HEK293 (cell line): ENCODE measurements around the gene PLCB1.

ENCODE experiments used
- CTCF ChIA-PET: fragments of 350-600 bp; formaldehyde crosslinking; extraction: SDS; loops from one replicate; lab custom pipeline; 2021; ENCODE audit warnings: antibody characterized with exemption; lab: Yijun Ruan, JAX
- POLR2A ChIA-PET: fragments of 300-600 bp; formaldehyde crosslinking; extraction: SDS; loops from one replicate; lab custom pipeline; 2020; ENCODE audit warnings: antibody characterized with exemption, inconsistent platforms; lab: Yijun Ruan, JAX
- H3K27ac ChIP-seq: fragments of 200-500 bp; sonication (Bioruptor generic); 2 replicates; pipeline ENCODE4 v1.5.1; 2014; ENCODE audit warnings: low read depth, low read length, control low read depth, inconsistent platforms; ENCODE audit errors: extremely low read depth
- H3K36me3 ChIP-seq, 2 experiments: fragments of 200-500 bp in 1 of 2; sonication (Bioruptor generic) in 1 of 2; 1 replicate in 1 of 2; 2 replicates in 1 of 2; pipeline ENCODE4 v1.5.1; 2014 to 2017; ENCODE audit warnings: inconsistent platforms in 2 of 2, low read length in 2 of 2; ENCODE audit not compliant: control insufficient read depth in 2 of 2, insufficient read depth in 1 of 2
- H3K4me1 ChIP-seq: fragments of 200-500 bp; sonication (Bioruptor generic); 2 replicates; pipeline ENCODE4 v1.5.1; 2014; ENCODE audit warnings: mild to moderate bottlenecking, low read length, inconsistent platforms; ENCODE audit not compliant: control insufficient read depth, insufficient read depth
- H3K4me3 ChIP-seq: 2 replicates; pipeline ENCODE4 v1.5.1; 2011; ENCODE audit warnings: low read depth, mild to moderate bottlenecking, control low read depth, low read length, moderate library complexity
- H3K9me3 ChIP-seq: fragments of 200-500 bp; sonication (Bioruptor generic); 2 replicates; pipeline ENCODE4 v1.5.1; 2014; ENCODE audit warnings: low read depth, low read length, inconsistent platforms; ENCODE audit not compliant: control insufficient read depth, insufficient read depth
- BCL11A ChIP-seq: fragments of 450-650 bp; formaldehyde crosslinking; IDR thresholded peaks from 2 replicates; pipeline ENCODE4 v1.5.1; 2016; ENCODE audit warnings: low read depth, missing biosample characterization, missing genetic modification characterization
- KLF7 ChIP-seq: fragments of 450-650 bp; formaldehyde crosslinking; IDR thresholded peaks from 2 replicates; pipeline ENCODE4 v1.5.1; 2016; ENCODE audit warnings: missing biosample characterization, missing genetic modification characterization, borderline replicate concordance
- TRIM28 ChIP-seq: IDR thresholded peaks from 2 replicates; pipeline ENCODE4 v1.6.1; 2011; ENCODE audit warnings: low read length, control low read depth, borderline replicate concordance
- ZBTB20 ChIP-seq: fragments of 450-650 bp; formaldehyde crosslinking; IDR thresholded peaks from 2 replicates; pipeline ENCODE4 v1.5.1; 2016; ENCODE audit warnings: missing biosample characterization, missing genetic modification characterization
- ZNF184 ChIP-seq: fragments of 450-650 bp; IDR thresholded peaks from 2 replicates; pipeline ENCODE4 v1.5.1; 2018; ENCODE audit warnings: missing biosample characterization, mild to moderate bottlenecking, missing genetic modification characterization
- ZNF274 ChIP-seq, 2 experiments: fragments of 200-500 bp in 1 of 2; fragments of 450-650 bp in 1 of 2; sonication (Bioruptor generic) in 1 of 2; formaldehyde crosslinking in 1 of 2; IDR thresholded peaks; 2 replicates each; pipeline versions ENCODE4 v1.5.1 to v1.6.1; 2014 to 2016; ENCODE audit warnings: borderline replicate concordance in 1 of 2, inconsistent platforms in 1 of 2, low read length in 1 of 2, missing biosample characterization in 1 of 2, missing genetic modification characterization in 1 of 2
- ZNF292 ChIP-seq: fragments of 450-650 bp; formaldehyde crosslinking; IDR thresholded peaks from 2 replicates; pipeline ENCODE4 v1.5.1; 2016; ENCODE audit warnings: low read depth, missing biosample characterization, missing genetic modification characterization, borderline replicate concordance
- ZNF350 ChIP-seq: fragments of 450-650 bp; formaldehyde crosslinking; IDR thresholded peaks from 2 replicates; pipeline ENCODE4 v1.5.0; 2017; ENCODE audit warnings: missing biosample characterization, mild to moderate bottlenecking, missing genetic modification characterization
- ZNF37A ChIP-seq: fragments of 450-650 bp; IDR thresholded peaks from 2 replicates; pipeline ENCODE4 v1.5.1; 2018; ENCODE audit warnings: missing biosample characterization, missing genetic modification characterization
- ZNF423 ChIP-seq: fragments of 450-650 bp; formaldehyde crosslinking; IDR thresholded peaks from 2 replicates; pipeline ENCODE4 v1.5.1; 2016; ENCODE audit warnings: missing biosample characterization, missing genetic modification characterization
- ZNF544 ChIP-seq: fragments of 450-650 bp; formaldehyde crosslinking; IDR thresholded peaks from 2 replicates; pipeline ENCODE4 v1.5.0; 2017; ENCODE audit warnings: missing biosample characterization, missing genetic modification characterization
- ZNF558 ChIP-seq: fragments of 450-650 bp; formaldehyde crosslinking; IDR thresholded peaks from 2 replicates; pipeline ENCODE4 v1.5.1; 2016; ENCODE audit warnings: missing biosample characterization, missing genetic modification characterization
- ZNF571 ChIP-seq: fragments of 450-650 bp; formaldehyde crosslinking; IDR thresholded peaks from 2 replicates; pipeline ENCODE4 v1.5.0; 2017; ENCODE audit warnings: missing biosample characterization, missing genetic modification characterization
- ZNF585B ChIP-seq: fragments of 450-650 bp; formaldehyde crosslinking; IDR thresholded peaks from 2 replicates; pipeline ENCODE4 v1.5.1; 2016; ENCODE audit warnings: missing biosample characterization, missing genetic modification characterization
- ZNF624 ChIP-seq: fragments of 450-650 bp; formaldehyde crosslinking; IDR thresholded peaks from 2 replicates; pipeline ENCODE4 v1.5.1; 2017; ENCODE audit warnings: missing biosample characterization, missing genetic modification characterization
- ZNF658 ChIP-seq: fragments of 450-650 bp; formaldehyde crosslinking; IDR thresholded peaks from 2 replicates; pipeline ENCODE4; 2016; ENCODE audit warnings: missing biosample characterization, missing genetic modification characterization
- ZNF843 ChIP-seq: fragments of 450-650 bp; formaldehyde crosslinking; IDR thresholded peaks from 2 replicates; pipeline ENCODE4 v1.5.1; 2016; ENCODE audit warnings: missing biosample characterization, missing genetic modification characterization
- TF ChIP-seq, protein P1 (sequence below): fragments of 450-650 bp; formaldehyde crosslinking; IDR thresholded peaks from 2 replicates; pipeline ENCODE4 v1.5.1; 2016; ENCODE audit warnings: missing biosample characterization, missing genetic modification characterization
- TF ChIP-seq, protein P2 (sequence below): fragments of 450-650 bp; formaldehyde crosslinking; IDR thresholded peaks from 2 replicates; pipeline ENCODE4 v1.5.1; 2017; ENCODE audit warnings: missing biosample characterization, missing genetic modification characterization
- TF ChIP-seq, protein P3 (sequence below): fragments of 450-650 bp; formaldehyde crosslinking; IDR thresholded peaks from 2 replicates; pipeline ENCODE4 v1.5.1; 2016; ENCODE audit warnings: missing biosample characterization, missing genetic modification characterization
- TF ChIP-seq, protein P4 (sequence below): fragments of 450-650 bp; formaldehyde crosslinking; IDR thresholded peaks from 2 replicates; pipeline ENCODE4 v1.5.1; 2016; ENCODE audit warnings: missing biosample characterization, missing genetic modification characterization
- TF ChIP-seq, protein P5 (sequence below): fragments of 450-650 bp; formaldehyde crosslinking; IDR thresholded peaks from 2 replicates; pipeline ENCODE4 v1.5.1; 2016; ENCODE audit warnings: missing biosample characterization, missing genetic modification characterization

The PLCB1 gene

DNA sequence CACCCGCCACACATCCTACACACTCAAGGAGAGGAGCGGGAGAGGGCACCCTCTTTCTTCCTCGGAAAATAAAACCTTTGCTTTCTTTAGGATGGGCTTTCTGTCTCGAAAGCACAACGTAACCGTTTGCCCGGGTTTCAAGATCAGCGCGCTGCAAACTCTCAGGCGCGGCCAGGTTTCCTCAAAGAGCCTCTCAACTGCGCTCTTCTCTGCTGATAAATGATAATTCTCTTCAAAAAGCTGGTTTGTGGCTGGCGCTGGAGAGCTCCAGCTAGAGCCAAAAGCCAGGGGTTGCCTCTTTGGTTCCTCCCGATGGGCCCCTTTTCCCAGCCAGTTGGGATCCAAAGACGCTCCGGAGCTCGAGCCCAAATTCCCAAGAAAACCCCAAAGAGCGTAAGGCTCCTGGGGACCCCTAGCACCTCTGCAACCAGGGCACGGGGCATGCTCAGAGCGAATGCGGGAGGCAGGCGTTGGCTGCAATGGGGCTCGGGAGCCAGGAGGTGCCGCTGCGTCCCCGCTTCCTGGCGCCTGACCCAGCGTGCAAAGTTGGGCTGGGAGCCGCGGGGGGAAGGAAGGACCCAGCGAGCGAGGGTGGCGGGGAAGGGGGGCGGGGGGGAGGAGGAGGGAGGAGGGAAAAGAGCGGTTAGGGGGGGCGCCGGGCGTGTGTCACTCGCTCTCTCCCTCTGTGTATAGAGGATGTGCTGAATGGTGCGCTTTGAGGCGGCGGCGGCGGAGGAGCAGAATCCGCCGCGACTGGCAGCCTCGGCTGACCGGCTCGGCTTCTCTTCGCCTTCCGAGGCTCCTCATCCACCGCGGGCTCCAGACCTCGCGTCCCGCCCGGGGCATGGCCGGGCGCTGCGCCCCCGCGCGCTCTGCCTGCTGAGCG lies at the start of gene PLCB1 (continued):
- TF ChIP-seq, protein P1, sequence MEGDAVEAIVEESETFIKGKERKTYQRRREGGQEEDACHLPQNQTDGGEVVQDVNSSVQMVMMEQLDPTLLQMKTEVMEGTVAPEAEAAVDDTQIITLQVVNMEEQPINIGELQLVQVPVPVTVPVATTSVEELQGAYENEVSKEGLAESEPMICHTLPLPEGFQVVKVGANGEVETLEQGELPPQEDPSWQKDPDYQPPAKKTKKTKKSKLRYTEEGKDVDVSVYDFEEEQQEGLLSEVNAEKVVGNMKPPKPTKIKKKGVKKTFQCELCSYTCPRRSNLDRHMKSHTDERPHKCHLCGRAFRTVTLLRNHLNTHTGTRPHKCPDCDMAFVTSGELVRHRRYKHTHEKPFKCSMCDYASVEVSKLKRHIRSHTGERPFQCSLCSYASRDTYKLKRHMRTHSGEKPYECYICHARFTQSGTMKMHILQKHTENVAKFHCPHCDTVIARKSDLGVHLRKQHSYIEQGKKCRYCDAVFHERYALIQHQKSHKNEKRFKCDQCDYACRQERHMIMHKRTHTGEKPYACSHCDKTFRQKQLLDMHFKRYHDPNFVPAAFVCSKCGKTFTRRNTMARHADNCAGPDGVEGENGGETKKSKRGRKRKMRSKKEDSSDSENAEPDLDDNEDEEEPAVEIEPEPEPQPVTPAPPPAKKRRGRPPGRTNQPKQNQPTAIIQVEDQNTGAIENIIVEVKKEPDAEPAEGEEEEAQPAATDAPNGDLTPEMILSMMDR (tag by site-specific recombination): peak; percentile 77
- TF ChIP-seq ZNF571 (tag by site-specific recombination): no peak
- TF ChIP-seq, protein P2, sequence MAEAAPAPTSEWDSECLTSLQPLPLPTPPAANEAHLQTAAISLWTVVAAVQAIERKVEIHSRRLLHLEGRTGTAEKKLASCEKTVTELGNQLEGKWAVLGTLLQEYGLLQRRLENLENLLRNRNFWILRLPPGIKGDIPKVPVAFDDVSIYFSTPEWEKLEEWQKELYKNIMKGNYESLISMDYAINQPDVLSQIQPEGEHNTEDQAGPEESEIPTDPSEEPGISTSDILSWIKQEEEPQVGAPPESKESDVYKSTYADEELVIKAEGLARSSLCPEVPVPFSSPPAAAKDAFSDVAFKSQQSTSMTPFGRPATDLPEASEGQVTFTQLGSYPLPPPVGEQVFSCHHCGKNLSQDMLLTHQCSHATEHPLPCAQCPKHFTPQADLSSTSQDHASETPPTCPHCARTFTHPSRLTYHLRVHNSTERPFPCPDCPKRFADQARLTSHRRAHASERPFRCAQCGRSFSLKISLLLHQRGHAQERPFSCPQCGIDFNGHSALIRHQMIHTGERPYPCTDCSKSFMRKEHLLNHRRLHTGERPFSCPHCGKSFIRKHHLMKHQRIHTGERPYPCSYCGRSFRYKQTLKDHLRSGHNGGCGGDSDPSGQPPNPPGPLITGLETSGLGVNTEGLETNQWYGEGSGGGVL (tag by site-specific recombination): peak; percentile 62; the same call in 1 of the 2 replicates

DNA sequence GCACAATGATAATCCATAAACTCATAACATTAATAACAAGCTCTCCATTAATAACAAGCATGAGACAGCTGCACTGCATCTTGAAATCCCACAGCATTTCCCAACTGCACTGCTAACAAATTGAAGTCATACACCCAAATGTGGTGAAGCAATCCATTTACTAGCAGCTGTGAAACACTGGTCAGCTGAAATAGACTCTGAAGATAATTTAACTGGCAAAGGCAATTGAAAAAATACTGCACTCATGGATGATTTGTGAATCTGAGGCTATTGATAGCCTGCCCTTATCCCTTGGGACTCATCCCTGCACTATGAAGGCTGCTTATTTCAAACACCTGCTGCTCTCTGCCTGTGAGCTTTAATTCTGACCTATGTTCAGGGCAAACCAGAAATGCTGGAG lies 49.1 kb upstream of the PLCB1 start:
- H3K9me3 ChIP-seq: no peaks in the 10 kb centered on the region
- H3K4me3 ChIP-seq: no peak overlapping the region
- CTCF ChIA-PET: interaction anchor here (0.9 to 1.5 kb wide), 5 partner anchors 14 to 307 kb away, joined by 3 to 5 read pairs (median 3); no protein-coding TSS in a partner anchor
- POLR2A ChIA-PET: no interaction called here
- no peak overlapping the region for H3K27ac ChIP-seq
- no peaks in the 10 kb centered on the region for H3K36me3 ChIP-seq
- TF ChIP-seq ZNF292 (tag by site-specific recombination) (no peak), ZNF585B (tag by site-specific recombination) (no peak), ZNF350 (tag by site-specific recombination) (no peak), ZNF37A (tag by site-specific recombination) (no peak), ZNF658 (tag by site-specific recombination) (no peak), ZBTB20 (no peak), ZNF843 (tag by site-specific recombination) (no peak), ZNF544 (tag by site-specific recombination) (no peak), ZNF423 (tag by site-specific recombination) (no peak), TRIM28 (no peak), ZNF558 (tag by site-specific recombination) (no peak)
- TF ChIP-seq, protein P3, sequence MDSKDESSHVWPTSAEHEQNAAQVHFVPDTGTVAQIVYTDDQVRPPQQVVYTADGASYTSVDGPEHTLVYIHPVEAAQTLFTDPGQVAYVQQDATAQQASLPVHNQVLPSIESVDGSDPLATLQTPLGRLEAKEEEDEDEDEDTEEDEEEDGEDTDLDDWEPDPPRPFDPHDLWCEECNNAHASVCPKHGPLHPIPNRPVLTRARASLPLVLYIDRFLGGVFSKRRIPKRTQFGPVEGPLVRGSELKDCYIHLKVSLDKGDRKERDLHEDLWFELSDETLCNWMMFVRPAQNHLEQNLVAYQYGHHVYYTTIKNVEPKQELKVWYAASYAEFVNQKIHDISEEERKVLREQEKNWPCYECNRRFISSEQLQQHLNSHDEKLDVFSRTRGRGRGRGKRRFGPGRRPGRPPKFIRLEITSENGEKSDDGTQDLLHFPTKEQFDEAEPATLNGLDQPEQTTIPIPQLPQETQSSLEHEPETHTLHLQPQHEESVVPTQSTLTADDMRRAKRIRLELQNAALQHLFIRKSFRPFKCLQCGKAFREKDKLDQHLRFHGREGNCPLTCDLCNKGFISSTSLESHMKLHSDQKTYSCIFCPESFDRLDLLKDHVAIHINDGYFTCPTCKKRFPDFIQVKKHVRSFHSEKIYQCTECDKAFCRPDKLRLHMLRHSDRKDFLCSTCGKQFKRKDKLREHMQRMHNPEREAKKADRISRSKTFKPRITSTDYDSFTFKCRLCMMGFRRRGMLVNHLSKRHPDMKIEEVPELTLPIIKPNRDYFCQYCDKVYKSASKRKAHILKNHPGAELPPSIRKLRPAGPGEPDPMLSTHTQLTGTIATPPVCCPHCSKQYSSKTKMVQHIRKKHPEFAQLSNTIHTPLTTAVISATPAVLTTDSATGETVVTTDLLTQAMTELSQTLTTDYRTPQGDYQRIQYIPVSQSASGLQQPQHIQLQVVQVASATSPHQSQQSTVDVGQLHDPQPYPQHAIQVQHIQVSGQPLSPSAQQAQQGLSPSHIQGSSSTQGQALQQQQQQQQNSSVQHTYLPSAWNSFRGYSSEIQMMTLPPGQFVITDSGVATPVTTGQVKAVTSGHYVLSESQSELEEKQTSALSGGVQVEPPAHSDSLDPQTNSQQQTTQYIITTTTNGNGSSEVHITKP: no peak
- H3K4me1 ChIP-seq: no peaks in the 10 kb centered on the region

DNA sequence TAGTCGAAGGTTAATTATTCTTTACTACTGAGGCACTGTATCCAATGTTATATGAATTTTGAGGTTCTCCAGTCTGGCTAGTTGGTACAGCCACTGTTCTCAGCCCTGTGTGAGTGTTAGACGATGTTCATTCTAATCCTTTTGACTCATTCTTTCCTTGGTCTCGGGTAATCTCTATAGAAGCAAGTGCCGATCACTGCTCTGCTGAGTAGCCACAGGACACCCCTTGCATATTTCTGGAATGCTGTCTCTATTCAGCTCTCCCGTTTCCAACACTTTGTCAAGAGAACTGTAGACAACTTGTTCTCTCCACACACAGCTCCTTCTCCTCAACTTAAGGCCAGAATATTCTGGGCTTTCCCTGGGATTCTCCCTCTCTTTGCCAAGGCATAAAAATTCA lies 42.4 kb upstream of the PLCB1 start:
- CTCF ChIA-PET: interaction anchor here (0.5 to 1.2 kb wide), 3 partner anchors 327 to 643 kb away, joined by 3 read pairs; no protein-coding TSS in a partner anchor
- POLR2A ChIA-PET: no interaction called here
- Histone ChIP-seq H3K36me3 (no peaks in the 10 kb centered on the region), H3K27ac (no peak overlapping the region), H3K4me3 (no peak overlapping the region), H3K4me1 (peaks cover 6% of the 10 kb centered on the region; the same call in 1 of the 2 replicates), H3K9me3 (no peaks in the 10 kb centered on the region)
- TF ChIP-seq, protein P4, sequence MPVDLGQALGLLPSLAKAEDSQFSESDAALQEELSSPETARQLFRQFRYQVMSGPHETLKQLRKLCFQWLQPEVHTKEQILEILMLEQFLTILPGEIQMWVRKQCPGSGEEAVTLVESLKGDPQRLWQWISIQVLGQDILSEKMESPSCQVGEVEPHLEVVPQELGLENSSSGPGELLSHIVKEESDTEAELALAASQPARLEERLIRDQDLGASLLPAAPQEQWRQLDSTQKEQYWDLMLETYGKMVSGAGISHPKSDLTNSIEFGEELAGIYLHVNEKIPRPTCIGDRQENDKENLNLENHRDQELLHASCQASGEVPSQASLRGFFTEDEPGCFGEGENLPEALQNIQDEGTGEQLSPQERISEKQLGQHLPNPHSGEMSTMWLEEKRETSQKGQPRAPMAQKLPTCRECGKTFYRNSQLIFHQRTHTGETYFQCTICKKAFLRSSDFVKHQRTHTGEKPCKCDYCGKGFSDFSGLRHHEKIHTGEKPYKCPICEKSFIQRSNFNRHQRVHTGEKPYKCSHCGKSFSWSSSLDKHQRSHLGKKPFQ (tag by site-specific recombination): no peak
- TF ChIP-seq KLF7 (tag by site-specific recombination) (no peak), ZNF624 (tag by site-specific recombination) (no peak), BCL11A (tag by site-specific recombination) (no peak), ZNF184 (tag by site-specific recombination) (no peak), ZNF274 (IDR thresholded peaks at IDR 0.05; ENCODE audit: low read length) (no peak), ZNF274 (tag by site-specific recombination; IDR thresholded peaks at IDR 0.05; ENCODE audit: borderline replicate concordance) (no peak)
- TF ChIP-seq, protein P5, sequence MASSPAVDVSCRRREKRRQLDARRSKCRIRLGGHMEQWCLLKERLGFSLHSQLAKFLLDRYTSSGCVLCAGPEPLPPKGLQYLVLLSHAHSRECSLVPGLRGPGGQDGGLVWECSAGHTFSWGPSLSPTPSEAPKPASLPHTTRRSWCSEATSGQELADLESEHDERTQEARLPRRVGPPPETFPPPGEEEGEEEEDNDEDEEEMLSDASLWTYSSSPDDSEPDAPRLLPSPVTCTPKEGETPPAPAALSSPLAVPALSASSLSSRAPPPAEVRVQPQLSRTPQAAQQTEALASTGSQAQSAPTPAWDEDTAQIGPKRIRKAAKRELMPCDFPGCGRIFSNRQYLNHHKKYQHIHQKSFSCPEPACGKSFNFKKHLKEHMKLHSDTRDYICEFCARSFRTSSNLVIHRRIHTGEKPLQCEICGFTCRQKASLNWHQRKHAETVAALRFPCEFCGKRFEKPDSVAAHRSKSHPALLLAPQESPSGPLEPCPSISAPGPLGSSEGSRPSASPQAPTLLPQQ (tag by site-specific recombination): no peak
